Endodermal cell (in vitro differentiated cells): ENCODE measurements around the gene DUS3L. TPM values are rescaled to one million over a fixed set of nuclear protein-coding genes. Genes with fewer than 3 reads are reported as not detected.

Experiments
- DNase-seq: peaks from one replicate; pipeline ENCODE4 v3.0.0-alpha.2; 2017
- H3K27ac ChIP-seq: 2 replicates; pipeline ENCODE4 v1.5.1; 2013; ENCODE audit warnings: mild to moderate bottlenecking, low read depth, low read length, moderate library complexity
- H3K27me3 ChIP-seq: 2 replicates; pipeline ENCODE4 v1.6.1; 2013; ENCODE audit warnings: mild to moderate bottlenecking, low read length, moderate library complexity; ENCODE audit not compliant: insufficient read depth, control insufficient read depth, poor library complexity, severe bottlenecking
- H3K36me3 ChIP-seq: 2 replicates; pipeline ENCODE4 v1.7.0; 2013; ENCODE audit warnings: mild to moderate bottlenecking, low read length, moderate library complexity; ENCODE audit not compliant: control insufficient read depth, insufficient read depth
- H3K4me1 ChIP-seq: one replicate; pipeline ENCODE4 v1.7.0; 2013; ENCODE audit warnings: low read length; ENCODE audit not compliant: control insufficient read depth, insufficient read depth
- H3K4me3 ChIP-seq: 2 replicates; pipeline ENCODE4 v1.5.1; 2013; ENCODE audit warnings: mild to moderate bottlenecking, low read length, moderate library complexity
- H3K9ac ChIP-seq: 2 replicates; pipeline ENCODE4 v1.6.1; 2013; ENCODE audit warnings: mild to moderate bottlenecking, low read length, moderate library complexity; ENCODE audit not compliant: poor library complexity, severe bottlenecking; ENCODE audit errors: extremely low read depth
- H3K9me3 ChIP-seq: 2 replicates; pipeline ENCODE4 v1.6.1; 2013; ENCODE audit warnings: mild to moderate bottlenecking, low read length, moderate library complexity; ENCODE audit not compliant: control insufficient read depth
- H3K27ac Mint-ChIP-seq: 2 replicates; pipeline ENCODE4 v1.8.0; 2020; ENCODE audit warnings: mixed read lengths
- H3K27me3 Mint-ChIP-seq: 2 replicates; pipeline ENCODE4 v1.8.0; 2021; ENCODE audit warnings: mild to moderate bottlenecking, mixed read lengths; ENCODE audit not compliant: insufficient read depth
- H3K36me3 Mint-ChIP-seq: 2 replicates; pipeline ENCODE4 v1.8.0; 2020; ENCODE audit warnings: low read depth, mixed read lengths
- H3K4me1 Mint-ChIP-seq: 2 replicates; pipeline ENCODE4 v1.8.0; 2020; ENCODE audit warnings: mixed read lengths
- H3K4me3 Mint-ChIP-seq: 2 replicates; pipeline ENCODE4 v1.8.0; 2020; ENCODE audit warnings: mild to moderate bottlenecking, moderate library complexity, mixed read lengths
- H3K9me3 Mint-ChIP-seq: 2 replicates; pipeline ENCODE4 v1.8.0; 2020; ENCODE audit warnings: mild to moderate bottlenecking, mixed read lengths
- CTCF ChIP-seq: fragments of 200-600 bp; sonication (generic); conservative IDR thresholded peaks from 2 replicates; pipeline ENCODE4 v1.5.0; 2021; ENCODE audit warnings: antibody characterized with exemption, mild to moderate bottlenecking
- WGBS, 2 experiments: methylation state at CpG; one replicate each; pipeline versions ENCODE4 v1.1.5 to v1.1.7; 2013; ENCODE audit warnings: missing lambda C conversion rate in 2 of 2, mixed read lengths in 1 of 2; ENCODE audit not compliant: insufficient coverage in 1 of 2, insufficient read length in 1 of 2; 5-methylcytosine and 5-hydroxymethylcytosine counted together
- total RNA-seq, 2 donors: library from RNA; stranded (reverse); fragmentation: NEBNext Ultra II Directional in 1 of 2; extraction: Animal tissue kit (Norgen Biotek cat#: 25700) in 1 of 2; gene quantifications; 2 replicates in 1 of 2; 3 replicates in 1 of 2; pipeline ENCODE4 v1.2.1, GENCODE V29; 2021

The DUS3L gene
- total RNA-seq, 2 donors from 2014 or later: 19.6 to 36.8 TPM

- Mint-ChIP-seq H3K4me3 (peak overlapping the region; percentile 88), H3K27me3 (peaks cover 7% of the 10 kb centered on the region), H3K4me1 (no peaks in the 10 kb centered on the region), H3K36me3 (no peaks in the 10 kb centered on the region), H3K9me3 (no peaks in the 10 kb centered on the region), H3K27ac (peak overlapping the region; percentile 99)
- H3K4me1 ChIP-seq: no peaks in the 10 kb centered on the region
- TF ChIP-seq CTCF: no peak
- whole genome bisulfite sequencing, 2 experiments: 12% methylated on average over 17 to 47 of the region's 47 CpGs
- DNase-seq: peak; percentile 84
- H3K27ac ChIP-seq: peak overlapping the region; percentile 80
- H3K9ac ChIP-seq: peak overlapping the region; percentile 91
- peak overlapping the region; percentile 96 for H3K4me3 ChIP-seq
- H3K27me3 ChIP-seq: no peaks in the 10 kb centered on the region
- no peaks in the 10 kb centered on the region for H3K36me3 ChIP-seq
- no peaks in the 10 kb centered on the region for H3K9me3 ChIP-seq
These were observed 38.0 kb upstream of the DUS3L start for GRCh38 chr19:5828661-5829566.

- Histone ChIP-seq H3K9me3 (no peaks in the 10 kb centered on the region), H3K4me3 (peak overlapping the region; percentile 96), H3K27me3 (no peaks in the 10 kb centered on the region), H3K27ac (peak overlapping the region; percentile 80), H3K4me1 (no peaks in the 10 kb centered on the region), H3K9ac (peak overlapping the region; percentile 91), H3K36me3 (no peaks in the 10 kb centered on the region)
- Mint-ChIP-seq H3K9me3 (no peaks in the 10 kb centered on the region), H3K27me3 (peaks cover 5% of the 10 kb centered on the region), H3K36me3 (no peaks in the 10 kb centered on the region), H3K4me3 (peak overlapping the region; percentile 88), H3K4me1 (no peaks in the 10 kb centered on the region), H3K27ac (peak overlapping the region; percentile 99)
- peak; percentile 98 for DNase-seq
- TF ChIP-seq CTCF: no peak
- 0 to 1% methylated on average over 7 to 91 of the region's 91 CpGs for WGBS, 2 experiments
These were observed 37.1 kb upstream of the DUS3L start for GRCh38 chr19:5827891-5828660.

GRCh38 chr19:5827342-5827890, 36.5 kb upstream of the DUS3L start:
- no peaks in the 10 kb centered on the region for H3K4me1 Mint-ChIP-seq
- no peak for DNase-seq
- H3K4me3 ChIP-seq: peak overlapping the region; percentile 96
- TF ChIP-seq CTCF: no peak
- no peaks in the 10 kb centered on the region for H3K27me3 ChIP-seq
- H3K27ac ChIP-seq: peak overlapping the region; percentile 32
- H3K9me3 ChIP-seq: no peaks in the 10 kb centered on the region
- no peak overlapping the region for H3K9ac ChIP-seq
- no peaks in the 10 kb centered on the region for H3K36me3 ChIP-seq
- no peaks in the 10 kb centered on the region for H3K9me3 Mint-ChIP-seq
- no peaks in the 10 kb centered on the region for H3K4me1 ChIP-seq
- 22 to 74% methylated on average over 9 to 32 of the region's 37 CpGs for WGBS, 2 experiments
- H3K36me3 Mint-ChIP-seq: no peaks in the 10 kb centered on the region
- peaks cover 5% of the 10 kb centered on the region for H3K27me3 Mint-ChIP-seq
- H3K27ac Mint-ChIP-seq: peak overlapping the region; percentile 84
- H3K4me3 Mint-ChIP-seq: peak overlapping the region; percentile 88
